ENCODE results near the gene RBMS3. TPM values are rescaled to one million over a fixed set of nuclear protein-coding genes. Genes with fewer than 3 reads are reported as not detected.

Gene RBMS3
- total RNA-seq, 1 donor from 2014 or later, result 47.6 TPM

DNA sequence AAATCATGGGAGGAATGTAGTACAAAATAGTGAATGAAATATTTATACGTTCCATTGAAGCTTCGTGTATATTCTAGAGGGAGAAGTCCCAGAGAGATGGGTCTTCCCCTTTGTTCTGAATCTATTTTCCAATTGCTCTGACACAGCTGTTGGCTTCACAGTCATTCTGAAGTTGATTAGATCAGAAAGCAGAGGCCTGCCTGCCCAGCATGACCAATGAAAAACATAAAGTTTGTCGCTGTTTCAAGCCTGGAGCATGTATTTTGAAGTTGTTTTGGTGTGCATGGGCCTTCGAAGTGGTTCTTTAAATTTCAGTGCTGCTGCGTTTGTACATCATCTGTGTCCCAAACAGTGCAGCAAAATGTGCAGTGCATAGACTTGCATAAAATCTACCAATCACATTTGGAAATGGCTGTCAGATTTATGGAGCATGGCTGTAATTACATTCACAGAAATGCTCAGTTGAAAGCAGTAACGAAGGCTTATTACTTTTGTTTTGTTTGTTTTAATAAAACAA, 31.0 kb upstream of the RBMS3 start:
- Mint-ChIP-seq H3K9me3 (ENCODE audit: low read depth) (no peaks in the 10 kb centered on the region), H3K27me3 (ENCODE audit: low read depth) (no peaks in the 10 kb centered on the region), H3K27ac (ENCODE audit: unreplicated experiment) (no peak overlapping the region), H3K4me3 (ENCODE audit: unreplicated experiment) (no peak overlapping the region), H3K36me3 (ENCODE audit: low read depth) (no peaks in the 10 kb centered on the region), H3K4me1 (ENCODE audit: low read depth) (peaks cover 14% of the 10 kb centered on the region)
- TF ChIP-seq, protein P1, sequence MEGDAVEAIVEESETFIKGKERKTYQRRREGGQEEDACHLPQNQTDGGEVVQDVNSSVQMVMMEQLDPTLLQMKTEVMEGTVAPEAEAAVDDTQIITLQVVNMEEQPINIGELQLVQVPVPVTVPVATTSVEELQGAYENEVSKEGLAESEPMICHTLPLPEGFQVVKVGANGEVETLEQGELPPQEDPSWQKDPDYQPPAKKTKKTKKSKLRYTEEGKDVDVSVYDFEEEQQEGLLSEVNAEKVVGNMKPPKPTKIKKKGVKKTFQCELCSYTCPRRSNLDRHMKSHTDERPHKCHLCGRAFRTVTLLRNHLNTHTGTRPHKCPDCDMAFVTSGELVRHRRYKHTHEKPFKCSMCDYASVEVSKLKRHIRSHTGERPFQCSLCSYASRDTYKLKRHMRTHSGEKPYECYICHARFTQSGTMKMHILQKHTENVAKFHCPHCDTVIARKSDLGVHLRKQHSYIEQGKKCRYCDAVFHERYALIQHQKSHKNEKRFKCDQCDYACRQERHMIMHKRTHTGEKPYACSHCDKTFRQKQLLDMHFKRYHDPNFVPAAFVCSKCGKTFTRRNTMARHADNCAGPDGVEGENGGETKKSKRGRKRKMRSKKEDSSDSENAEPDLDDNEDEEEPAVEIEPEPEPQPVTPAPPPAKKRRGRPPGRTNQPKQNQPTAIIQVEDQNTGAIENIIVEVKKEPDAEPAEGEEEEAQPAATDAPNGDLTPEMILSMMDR (IDR thresholded peaks at IDR 0.05), result no peak
- DNase-seq (ENCODE audit: low spot score), result no peak

- Mint-ChIP-seq H3K4me1 (ENCODE audit: low read depth) (peaks cover 17% of the 10 kb centered on the region), H3K27ac (ENCODE audit: unreplicated experiment) (no peak overlapping the region), H3K4me3 (ENCODE audit: unreplicated experiment) (no peak overlapping the region), H3K27me3 (ENCODE audit: low read depth) (no peaks in the 10 kb centered on the region), H3K9me3 (ENCODE audit: low read depth) (no peaks in the 10 kb centered on the region), H3K36me3 (ENCODE audit: low read depth) (no peaks in the 10 kb centered on the region)
- TF ChIP-seq, protein P1 (IDR thresholded peaks at IDR 0.05), result no peak
- DNase-seq (ENCODE audit: low spot score), result no peak
Observed at GRCh38 chr3:29255854-29256696, 24.8 kb upstream of the RBMS3 start.

GRCh38 chr3:29258161-29258560, 22.7 kb upstream of the RBMS3 start:
- no peaks in the 10 kb centered on the region for H3K27me3 Mint-ChIP-seq (ENCODE audit: low read depth)
- DNase-seq (ENCODE audit: low spot score), result no peak
- H3K36me3 Mint-ChIP-seq (ENCODE audit: low read depth), result no peaks in the 10 kb centered on the region
- no peak overlapping the region for H3K4me3 Mint-ChIP-seq (ENCODE audit: unreplicated experiment)
- H3K4me1 Mint-ChIP-seq (ENCODE audit: low read depth), result peaks cover 6% of the 10 kb centered on the region
- no peaks in the 10 kb centered on the region for H3K9me3 Mint-ChIP-seq (ENCODE audit: low read depth)
- TF ChIP-seq, protein P1 (IDR thresholded peaks at IDR 0.05), result no peak
- H3K27ac Mint-ChIP-seq (ENCODE audit: unreplicated experiment), result no peak overlapping the region

DNA sequence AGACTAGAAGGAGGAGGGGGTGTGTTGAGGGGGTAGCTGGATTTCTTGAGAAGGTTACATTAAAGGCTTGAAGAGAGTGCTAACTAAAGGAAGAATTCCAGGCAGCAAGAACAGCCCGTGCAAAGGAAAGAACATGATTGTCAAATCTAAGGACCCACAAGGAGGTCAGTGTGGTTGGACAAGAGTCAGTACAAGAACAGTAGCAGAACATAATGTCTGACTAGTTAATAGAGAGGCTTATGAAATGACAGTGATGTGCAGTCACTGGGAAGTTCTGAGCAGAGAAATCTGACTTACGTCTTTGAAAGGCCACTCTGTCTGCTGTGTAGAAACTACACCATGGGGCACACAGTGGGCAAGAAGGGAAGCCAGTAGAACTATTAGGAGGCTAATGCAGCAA, 19.8 kb upstream of the RBMS3 start:
- Mint-ChIP-seq H3K9me3 (ENCODE audit: low read depth) (no peaks in the 10 kb centered on the region), H3K36me3 (ENCODE audit: low read depth) (no peaks in the 10 kb centered on the region), H3K27ac (ENCODE audit: unreplicated experiment) (peak overlapping the region; percentile 3), H3K4me1 (ENCODE audit: low read depth) (peaks cover 10% of the 10 kb centered on the region), H3K4me3 (ENCODE audit: unreplicated experiment) (no peak overlapping the region), H3K27me3 (ENCODE audit: low read depth) (no peaks in the 10 kb centered on the region)
- DNase-seq (ENCODE audit: low spot score), result no peak
- TF ChIP-seq, protein P1 (IDR thresholded peaks at IDR 0.05), result no peak

DNA sequence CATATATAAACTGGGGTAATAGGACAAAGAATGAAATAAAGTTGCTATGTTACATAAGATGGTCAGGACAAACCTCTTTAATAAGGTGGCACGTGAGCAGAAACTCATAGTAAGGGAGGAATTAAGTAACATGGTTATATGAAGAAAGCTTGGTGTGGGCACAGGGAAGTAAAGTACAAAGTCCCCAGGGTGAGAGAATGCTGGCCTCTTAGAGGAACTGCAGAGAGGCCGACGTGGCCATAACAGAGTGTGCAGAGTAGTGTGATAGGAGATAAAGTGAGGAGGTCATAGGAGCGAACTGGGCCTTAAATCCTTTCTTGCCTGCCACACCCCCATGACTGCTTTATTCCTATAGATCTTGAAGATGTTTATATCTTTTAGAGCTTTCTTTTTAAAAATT, 17.4 kb upstream of the RBMS3 start:
- Mint-ChIP-seq H3K27me3 (ENCODE audit: low read depth) (no peaks in the 10 kb centered on the region), H3K27ac (ENCODE audit: unreplicated experiment) (no peak overlapping the region), H3K9me3 (ENCODE audit: low read depth) (no peaks in the 10 kb centered on the region), H3K36me3 (ENCODE audit: low read depth) (no peaks in the 10 kb centered on the region), H3K4me3 (ENCODE audit: unreplicated experiment) (no peak overlapping the region), H3K4me1 (ENCODE audit: low read depth) (peaks cover 10% of the 10 kb centered on the region)
- no peak for DNase-seq (ENCODE audit: low spot score)
- TF ChIP-seq, protein P1 (IDR thresholded peaks at IDR 0.05), result no peak
